ENCODE results near the gene S100A8.

DNA sequence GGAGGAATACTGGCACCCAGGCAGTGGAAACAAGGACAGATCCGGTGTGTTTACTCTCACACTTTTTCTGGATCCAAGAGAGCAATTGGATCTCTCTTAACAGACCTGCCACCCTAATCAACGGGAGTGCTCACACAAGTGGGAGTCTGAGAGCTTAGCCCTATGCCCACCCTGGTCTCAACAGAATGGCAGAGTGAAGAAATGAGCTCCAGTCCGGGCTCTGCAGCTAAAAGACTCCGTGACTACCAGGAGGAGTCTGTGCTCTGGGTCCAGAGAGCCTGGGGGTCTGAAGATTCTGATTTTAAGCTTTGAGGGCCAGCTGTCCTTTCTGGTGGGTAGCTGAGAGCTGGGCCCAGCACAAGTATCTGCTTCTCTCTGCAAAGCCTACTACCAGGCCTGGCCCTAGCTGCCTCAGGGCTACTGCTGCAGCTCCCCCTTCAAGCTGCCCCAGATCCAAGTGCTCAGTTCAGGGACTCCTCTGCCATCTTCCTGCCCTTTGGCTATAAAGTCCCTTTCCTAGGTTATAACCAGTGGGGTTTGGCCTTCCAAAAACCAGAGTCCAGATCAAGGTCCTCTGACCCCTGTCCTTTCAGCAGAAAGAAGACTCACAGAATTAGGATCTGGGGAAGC is 29.3 kb downstream of the S100A8 start:
- no peak for TF ChIP-seq CTCF (IDR thresholded peaks at IDR 0.05)
- no peak for TF ChIP-seq POLR2A (IDR thresholded peaks at IDR 0.05)
